ENCODE data around the gene EFNA2.

DNA sequence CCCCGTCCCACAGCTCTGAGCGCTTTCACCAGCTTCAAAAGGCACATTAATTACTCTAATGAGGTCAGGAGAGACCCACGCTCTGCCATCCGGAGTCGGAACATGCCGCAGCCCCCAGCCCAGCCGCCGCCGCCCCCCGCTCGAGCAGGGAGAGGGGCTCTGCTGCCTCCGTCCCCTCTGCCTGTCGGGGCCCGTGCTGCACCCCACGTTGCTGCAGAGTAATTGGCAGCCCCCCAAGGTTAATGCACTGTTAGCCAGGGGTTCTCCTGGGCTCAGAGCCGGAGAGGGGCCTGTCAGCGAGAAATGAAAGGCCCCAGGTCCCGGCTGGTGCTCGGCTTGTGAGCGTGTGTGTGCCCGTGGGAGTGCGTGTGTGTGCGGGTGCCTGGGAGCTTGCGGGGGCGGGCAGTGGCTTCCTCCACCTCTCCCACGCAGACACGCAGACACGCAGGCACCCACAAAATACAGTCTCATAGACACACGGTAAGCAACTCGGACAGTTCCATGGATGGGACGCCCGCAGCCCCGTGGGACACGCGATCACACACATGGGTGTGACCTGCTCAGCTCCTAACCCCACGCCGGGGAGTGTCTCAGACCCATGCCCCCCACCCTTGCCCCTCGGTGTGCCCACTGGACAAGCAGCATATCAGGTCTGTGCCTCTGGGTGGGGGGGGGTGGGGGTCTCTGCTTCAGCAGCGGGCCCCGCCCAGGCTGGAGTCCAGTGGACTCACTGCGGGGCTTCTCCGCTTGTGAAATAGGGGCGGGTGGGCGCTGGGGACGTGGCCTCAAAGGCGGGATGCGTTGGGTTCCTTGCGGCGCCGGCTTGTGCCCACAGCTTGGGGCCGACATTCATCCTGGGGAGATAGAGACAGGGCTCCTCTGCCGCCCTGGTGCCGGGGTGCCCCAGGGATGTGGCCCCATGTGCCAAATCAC is 4.8 kb upstream of the EFNA2 start:
- TF ChIP-seq, protein P1, sequence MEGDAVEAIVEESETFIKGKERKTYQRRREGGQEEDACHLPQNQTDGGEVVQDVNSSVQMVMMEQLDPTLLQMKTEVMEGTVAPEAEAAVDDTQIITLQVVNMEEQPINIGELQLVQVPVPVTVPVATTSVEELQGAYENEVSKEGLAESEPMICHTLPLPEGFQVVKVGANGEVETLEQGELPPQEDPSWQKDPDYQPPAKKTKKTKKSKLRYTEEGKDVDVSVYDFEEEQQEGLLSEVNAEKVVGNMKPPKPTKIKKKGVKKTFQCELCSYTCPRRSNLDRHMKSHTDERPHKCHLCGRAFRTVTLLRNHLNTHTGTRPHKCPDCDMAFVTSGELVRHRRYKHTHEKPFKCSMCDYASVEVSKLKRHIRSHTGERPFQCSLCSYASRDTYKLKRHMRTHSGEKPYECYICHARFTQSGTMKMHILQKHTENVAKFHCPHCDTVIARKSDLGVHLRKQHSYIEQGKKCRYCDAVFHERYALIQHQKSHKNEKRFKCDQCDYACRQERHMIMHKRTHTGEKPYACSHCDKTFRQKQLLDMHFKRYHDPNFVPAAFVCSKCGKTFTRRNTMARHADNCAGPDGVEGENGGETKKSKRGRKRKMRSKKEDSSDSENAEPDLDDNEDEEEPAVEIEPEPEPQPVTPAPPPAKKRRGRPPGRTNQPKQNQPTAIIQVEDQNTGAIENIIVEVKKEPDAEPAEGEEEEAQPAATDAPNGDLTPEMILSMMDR (IDR thresholded peaks at IDR 0.05; ENCODE audit: low read depth, low read length, poor library complexity, severe bottlenecking): no peak
- TF ChIP-seq EZH2phosphoT487 (IDR thresholded peaks at IDR 0.05; ENCODE audit: borderline replicate concordance, low read length): no peak

All from DOHH2 (cell line).